ENCODE measurements around the gene NIN.

Gene NIN

GRCh38 chr14:50800032-50800431, 30.9 kb downstream of the NIN start:
- DNase-seq (ENCODE audit: low read depth in 2 of 2), result peak in 1 of 2 donors; percentile 63
- H3K4me3 ChIP-seq (replicated peaks in 1 of 2; ENCODE audit: low read depth in 2 of 2, low read length in 2 of 2), result no peak overlapping the region
- no peak for TF ChIP-seq CTCF (IDR thresholded peaks at IDR 0.05; ENCODE audit: low read depth, low read length)

- no peak for TF ChIP-seq CTCF (IDR thresholded peaks at IDR 0.05; ENCODE audit: low read depth, low read length)
Measured at GRCh38 chr14:50798048-50798421, 32.9 kb downstream of the NIN start.

GRCh38 chr14:50797250-50798047, 33.5 kb downstream of the NIN start:
- DNase-seq (ENCODE audit: low read depth in 2 of 2), result no peak
- H3K4me3 ChIP-seq (replicated peaks in 1 of 2; ENCODE audit: low read depth in 2 of 2, low read length in 2 of 2), result no peak overlapping the region
- TF ChIP-seq CTCF (IDR thresholded peaks at IDR 0.05; ENCODE audit: low read depth, low read length), result no peak

More at GRCh38 chr14:50798048-50798421, 32.9 kb downstream of the NIN start:
- no peak for DNase-seq (ENCODE audit: low read depth in 2 of 2)
- no peak overlapping the region for H3K4me3 ChIP-seq (replicated peaks in 1 of 2; ENCODE audit: low read depth in 2 of 2, low read length in 2 of 2)

GRCh38 chr14:50796390-50796789, 34.6 kb downstream of the NIN start:
- DNase-seq (ENCODE audit: low read depth in 2 of 2), result no peak
- TF ChIP-seq CTCF (IDR thresholded peaks at IDR 0.05; ENCODE audit: low read depth, low read length), result no peak
- no peak overlapping the region for H3K4me3 ChIP-seq (replicated peaks in 1 of 2; ENCODE audit: low read depth in 2 of 2, low read length in 2 of 2)

- TF ChIP-seq CTCF (IDR thresholded peaks at IDR 0.05; ENCODE audit: low read depth, low read length), result no peak
- DNase-seq (ENCODE audit: low read depth in 2 of 2), result no peak
- H3K4me3 ChIP-seq (replicated peaks in 1 of 2; ENCODE audit: low read depth in 2 of 2, low read length in 2 of 2), result no peak overlapping the region
Measured at GRCh38 chr14:50795909-50796308, 35.1 kb downstream of the NIN start.

- no peak for TF ChIP-seq CTCF (IDR thresholded peaks at IDR 0.05; ENCODE audit: low read depth, low read length)
- no peak overlapping the region for H3K4me3 ChIP-seq (replicated peaks in 1 of 2; ENCODE audit: low read depth in 2 of 2, low read length in 2 of 2)
- DNase-seq (ENCODE audit: low read depth in 2 of 2), result no peak
Measured at GRCh38 chr14:50795142-50795541, 35.8 kb downstream of the NIN start.
